SK-N-SH treated with all-trans-retinoic acid at 6 μM for 48 hours (cell line): ENCODE measurements around the gene MMP24.
A peak's percentile ranks its signal among the peaks of the same experiment; 100 is the strongest.

ENCODE experiments used
- ATAC-seq: fragments of 200-7000 bp; cut with Tn5 transposase; 3 replicates; pipeline ENCODE4 v1.9.1; 2020; ENCODE audit warnings: mild to moderate bottlenecking, moderate library complexity
- ARNTL ChIP-seq: fragments of 450-650 bp; formaldehyde crosslinking; IDR thresholded peaks from 2 replicates; pipeline ENCODE4 v1.5.0; 2020; ENCODE audit warnings: low read depth, mild to moderate bottlenecking, moderate library complexity, borderline replicate concordance
- BACH2 ChIP-seq: fragments of 250-450 bp; sonication (Bioruptor Pico); IDR thresholded peaks from 2 replicates; pipeline ENCODE4 v1.9.0; 2021; ENCODE audit warnings: mild to moderate bottlenecking, borderline replicate concordance
- ESRRG ChIP-seq: fragments of 250-450 bp; sonication (Bioruptor Pico); IDR thresholded peaks from 2 replicates; pipeline ENCODE4 v1.6.1; 2021; ENCODE audit warnings: mild to moderate bottlenecking
- GLIS3 ChIP-seq: fragments of 250-450 bp; sonication (Bioruptor Pico); IDR thresholded peaks from 2 replicates; pipeline ENCODE4 v1.5.0; 2020; ENCODE audit warnings: mild to moderate bottlenecking, moderate library complexity
- ISL1 ChIP-seq: fragments of 250-450 bp; sonication (Bioruptor Pico); IDR thresholded peaks from 2 replicates; pipeline ENCODE4 v2.1.2; 2022; ENCODE audit warnings: mild to moderate bottlenecking, moderate library complexity
- OSR1 ChIP-seq: fragments of 250-450 bp; sonication (Bioruptor Pico); IDR thresholded peaks from 2 replicates; pipeline ENCODE4 v1.8.0; 2022; ENCODE audit warnings: moderate library complexity, mild to moderate bottlenecking, inconsistent platforms
- PATZ1 ChIP-seq: fragments of 250-450 bp; sonication (Bioruptor Pico); IDR thresholded peaks from 2 replicates; pipeline ENCODE4 v1.8.0; 2020; ENCODE audit warnings: mild to moderate bottlenecking, moderate library complexity, borderline replicate concordance
- PPARA ChIP-seq: fragments of 250-450 bp; sonication (Bioruptor Pico); IDR thresholded peaks from 2 replicates; pipeline ENCODE4 v1.5.0; 2020; ENCODE audit warnings: mild to moderate bottlenecking, borderline replicate concordance
- RARB ChIP-seq: fragments of 250-450 bp; sonication (Bioruptor Pico); IDR thresholded peaks from 2 replicates; pipeline ENCODE4 v1.8.0; 2021; ENCODE audit warnings: mild to moderate bottlenecking, moderate library complexity
- SNAI2 ChIP-seq: fragments of 250-450 bp; sonication (Bioruptor Pico); IDR thresholded peaks from 2 replicates; pipeline ENCODE4 v1.5.0; 2020; ENCODE audit warnings: mild to moderate bottlenecking, moderate library complexity
- TCF4 ChIP-seq: fragments of 250-450 bp; sonication (Bioruptor Pico); IDR thresholded peaks from 2 replicates; pipeline ENCODE4 v1.8.0; 2021; ENCODE audit warnings: mild to moderate bottlenecking, moderate library complexity, borderline replicate concordance
- TOX ChIP-seq: fragments of 250-450 bp; sonication (Bioruptor Pico); IDR thresholded peaks from 2 replicates; pipeline ENCODE4 v1.8.0; 2021; ENCODE audit warnings: mild to moderate bottlenecking, moderate library complexity, borderline replicate concordance
- TSHZ2 ChIP-seq: fragments of 250-450 bp; sonication (Bioruptor Pico); IDR thresholded peaks from 2 replicates; pipeline ENCODE4 v1.5.0; 2020; ENCODE audit warnings: mild to moderate bottlenecking, moderate library complexity
- ZC3H10 ChIP-seq: fragments of 250-450 bp; sonication (Bioruptor Pico); IDR thresholded peaks from 2 replicates; pipeline ENCODE4 v1.5.1; 2021; ENCODE audit warnings: mild to moderate bottlenecking, moderate library complexity
- ZFP3 ChIP-seq: fragments of 250-450 bp; sonication (Bioruptor Pico); IDR thresholded peaks from 2 replicates; pipeline ENCODE4 v1.5.0; 2020; ENCODE audit warnings: mild to moderate bottlenecking, moderate library complexity
- ZFP30 ChIP-seq: fragments of 450-650 bp; formaldehyde crosslinking; IDR thresholded peaks from 2 replicates; pipeline ENCODE4 v1.5.0; 2022; ENCODE audit warnings: mild to moderate bottlenecking, moderate library complexity
- ZNF565 ChIP-seq: fragments of 450-650 bp; formaldehyde crosslinking; conservative IDR thresholded peaks from 2 replicates; pipeline ENCODE4 v1.5.0; 2020; ENCODE audit warnings: low read depth, mild to moderate bottlenecking, moderate library complexity
- ZNF70 ChIP-seq: fragments of 450-650 bp; formaldehyde crosslinking; IDR thresholded peaks from 2 replicates; pipeline ENCODE4 v1.5.0; 2020; ENCODE audit warnings: mild to moderate bottlenecking, moderate library complexity
- ZNF8 ChIP-seq: fragments of 450-650 bp; formaldehyde crosslinking; IDR thresholded peaks from 2 replicates; pipeline ENCODE4 v1.5.0; 2020; ENCODE audit warnings: mild to moderate bottlenecking, moderate library complexity
- TF ChIP-seq, protein P1 (sequence below): fragments of 250-450 bp; sonication (Bioruptor Pico); IDR thresholded peaks from 2 replicates; pipeline ENCODE4 v1.5.1; 2021; ENCODE audit warnings: mild to moderate bottlenecking, moderate library complexity
- TF ChIP-seq, protein P2 (sequence below): fragments of 250-450 bp; sonication (Bioruptor Pico); IDR thresholded peaks from 2 replicates; pipeline ENCODE4 v1.8.0; 2021; ENCODE audit warnings: low read depth, mild to moderate bottlenecking, moderate library complexity, borderline replicate concordance
- TF ChIP-seq, protein P3 (sequence below): fragments of 250-450 bp; sonication (Bioruptor Pico); IDR thresholded peaks from 2 replicates; pipeline ENCODE4 v1.5.1; 2020; ENCODE audit warnings: low read depth, mild to moderate bottlenecking, moderate library complexity

MMP24 gene

GRCh38 chr20:35288325-35289060 is 62.0 kb downstream of the MMP24 start:
- TF ChIP-seq RARB (no peak), GLIS3 (CRISPR knock-in tag) (no peak), ISL1 (CRISPR knock-in tag) (no peak), ARNTL (CRISPR knock-in tag) (no peak), BACH2 (CRISPR knock-in tag) (no peak), PPARA (no peak), ZFP3 (CRISPR knock-in tag) (no peak), ZNF565 (CRISPR knock-in tag) (no peak), TOX (no peak), PATZ1 (CRISPR knock-in tag) (no peak), ESRRG (CRISPR knock-in tag) (no peak), SNAI2 (CRISPR knock-in tag) (no peak)
- ATAC-seq, result no peak

- peak; percentile 18; the same call in 2 of the 3 replicates for ATAC-seq
- no peak for TF ChIP-seq ZFP30 (CRISPR knock-in tag)
- no peak for TF ChIP-seq ZNF8 (CRISPR knock-in tag)
- TF ChIP-seq OSR1 (CRISPR knock-in tag), result no peak
- TF ChIP-seq TSHZ2 (CRISPR knock-in tag), result no peak
- TF ChIP-seq, protein P1, sequence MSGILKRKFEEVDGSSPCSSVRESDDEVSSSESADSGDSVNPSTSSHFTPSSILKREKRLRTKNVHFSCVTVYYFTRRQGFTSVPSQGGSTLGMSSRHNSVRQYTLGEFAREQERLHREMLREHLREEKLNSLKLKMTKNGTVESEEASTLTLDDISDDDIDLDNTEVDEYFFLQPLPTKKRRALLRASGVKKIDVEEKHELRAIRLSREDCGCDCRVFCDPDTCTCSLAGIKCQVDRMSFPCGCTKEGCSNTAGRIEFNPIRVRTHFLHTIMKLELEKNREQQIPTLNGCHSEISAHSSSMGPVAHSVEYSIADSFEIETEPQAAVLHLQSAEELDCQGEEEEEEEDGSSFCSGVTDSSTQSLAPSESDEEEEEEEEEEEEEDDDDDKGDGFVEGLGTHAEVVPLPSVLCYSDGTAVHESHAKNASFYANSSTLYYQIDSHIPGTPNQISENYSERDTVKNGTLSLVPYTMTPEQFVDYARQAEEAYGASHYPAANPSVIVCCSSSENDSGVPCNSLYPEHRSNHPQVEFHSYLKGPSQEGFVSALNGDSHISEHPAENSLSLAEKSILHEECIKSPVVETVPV, result no peak
- no peak for TF ChIP-seq ZFP3 (CRISPR knock-in tag)
- TF ChIP-seq ZNF565 (CRISPR knock-in tag), result no peak
- no peak for TF ChIP-seq TOX
- no peak for TF ChIP-seq ZNF70
Measured at GRCh38 chr20:35290186-35290886, 63.8 kb downstream of the MMP24 start.

GRCh38 chr20:35290887-35291417 is 64.5 kb downstream of the MMP24 start:
- no peak; the same call in 2 of the 3 replicates for ATAC-seq
- no peak for TF ChIP-seq ZNF565 (CRISPR knock-in tag)
- no peak for TF ChIP-seq ZFP3 (CRISPR knock-in tag)
- TF ChIP-seq ZNF70, result no peak
- no peak for TF ChIP-seq PPARA
- TF ChIP-seq ZC3H10 (CRISPR knock-in tag), result no peak
- no peak for TF ChIP-seq TCF4
- TF ChIP-seq, protein P2, sequence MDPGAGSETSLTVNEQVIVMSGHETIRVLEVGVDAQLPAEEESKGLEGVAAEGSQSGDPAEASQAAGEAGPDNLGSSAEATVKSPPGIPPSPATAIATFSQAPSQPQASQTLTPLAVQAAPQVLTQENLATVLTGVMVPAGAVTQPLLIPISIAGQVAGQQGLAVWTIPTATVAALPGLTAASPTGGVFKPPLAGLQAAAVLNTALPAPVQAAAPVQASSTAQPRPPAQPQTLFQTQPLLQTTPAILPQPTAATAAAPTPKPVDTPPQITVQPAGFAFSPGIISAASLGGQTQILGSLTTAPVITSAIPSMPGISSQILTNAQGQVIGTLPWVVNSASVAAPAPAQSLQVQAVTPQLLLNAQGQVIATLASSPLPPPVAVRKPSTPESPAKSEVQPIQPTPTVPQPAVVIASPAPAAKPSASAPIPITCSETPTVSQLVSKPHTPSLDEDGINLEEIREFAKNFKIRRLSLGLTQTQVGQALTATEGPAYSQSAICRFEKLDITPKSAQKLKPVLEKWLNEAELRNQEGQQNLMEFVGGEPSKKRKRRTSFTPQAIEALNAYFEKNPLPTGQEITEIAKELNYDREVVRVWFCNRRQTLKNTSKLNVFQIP (CRISPR knock-in tag), result no peak
- TF ChIP-seq, protein P3, sequence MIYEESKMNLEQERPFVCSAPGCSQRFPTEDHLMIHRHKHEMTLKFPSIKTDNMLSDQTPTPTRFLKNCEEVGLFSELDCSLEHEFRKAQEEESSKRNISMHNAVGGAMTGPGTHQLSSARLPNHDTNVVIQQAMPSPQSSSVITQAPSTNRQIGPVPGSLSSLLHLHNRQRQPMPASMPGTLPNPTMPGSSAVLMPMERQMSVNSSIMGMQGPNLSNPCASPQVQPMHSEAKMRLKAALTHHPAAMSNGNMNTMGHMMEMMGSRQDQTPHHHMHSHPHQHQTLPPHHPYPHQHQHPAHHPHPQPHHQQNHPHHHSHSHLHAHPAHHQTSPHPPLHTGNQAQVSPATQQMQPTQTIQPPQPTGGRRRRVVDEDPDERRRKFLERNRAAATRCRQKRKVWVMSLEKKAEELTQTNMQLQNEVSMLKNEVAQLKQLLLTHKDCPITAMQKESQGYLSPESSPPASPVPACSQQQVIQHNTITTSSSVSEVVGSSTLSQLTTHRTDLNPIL (CRISPR knock-in tag), result no peak
- TF ChIP-seq PATZ1 (CRISPR knock-in tag), result no peak
- TF ChIP-seq SNAI2 (CRISPR knock-in tag), result no peak
- no peak for TF ChIP-seq TSHZ2 (CRISPR knock-in tag)
